GM23338 (cell line): ENCODE data around the gene AIG1. TPM values are rescaled to one million over a fixed set of nuclear protein-coding genes. Genes with fewer than 3 reads are reported as not detected.

Source experiments
- ATAC-seq: fragments of 200-7000 bp; cut with Tn5 transposase; 3 replicates; pipeline ENCODE4 v1.9.1; 2020
- DNase-seq: peaks from one replicate; pipeline ENCODE4 v3.0.0-alpha.2; 2015; ENCODE audit warnings: low spot score
- H2AFZ ChIP-seq: fragments of 200-600 bp; sonication (generic); 2 replicates; pipeline ENCODE4 v1.8.0; 2016; ENCODE audit warnings: antibody characterized with exemption, mild to moderate bottlenecking, moderate library complexity
- H3F3A ChIP-seq: fragments of 200-600 bp; sonication (generic); replicated peaks from 2 replicates; pipeline ENCODE4 v1.8.0; 2017; ENCODE audit warnings: antibody characterized with exemption, mixed run types, low read depth
- H3K27ac ChIP-seq: fragments of 200-600 bp; sonication (generic); 2 replicates; pipeline ENCODE4 v1.6.1; 2016; ENCODE audit warnings: low read depth
- H3K27me3 ChIP-seq: fragments of 200-600 bp; sonication (generic); 2 replicates; pipeline ENCODE4 v1.8.0; 2016; ENCODE audit warnings: mild to moderate bottlenecking, mixed run types, moderate library complexity; ENCODE audit not compliant: insufficient read depth
- H3K36me3 ChIP-seq: fragments of 200-600 bp; sonication (generic); 2 replicates; pipeline ENCODE4 v1.8.0; 2016; ENCODE audit warnings: mild to moderate bottlenecking; ENCODE audit not compliant: insufficient read depth
- H3K4me1 ChIP-seq: fragments of 200-600 bp; sonication (generic); 2 replicates; pipeline ENCODE4 v1.8.0; 2016; ENCODE audit warnings: mild to moderate bottlenecking, moderate library complexity; ENCODE audit not compliant: insufficient read depth
- H3K4me2 ChIP-seq: fragments of 200-600 bp; sonication (generic); 2 replicates; pipeline ENCODE4 v1.7.1; 2017; ENCODE audit warnings: mixed run types
- H3K4me3 ChIP-seq: fragments of 200-600 bp; sonication (generic); 2 replicates; pipeline ENCODE4 v1.6.1; 2016; ENCODE audit warnings: mixed run types
- H3K79me2 ChIP-seq: fragments of 200-600 bp; sonication (generic); replicated peaks from 2 replicates; pipeline ENCODE4 v1.8.0; 2017; ENCODE audit warnings: mild to moderate bottlenecking; ENCODE audit not compliant: insufficient read depth
- H3K9me2 ChIP-seq: fragments of 200-600 bp; sonication (generic); 2 replicates; pipeline ENCODE4 v1.8.0; 2017; ENCODE audit not compliant: insufficient read depth
- H4K20me1 ChIP-seq: fragments of 200-600 bp; sonication (generic); replicated peaks from 2 replicates; pipeline ENCODE4 v1.8.0; 2017; ENCODE audit warnings: mild to moderate bottlenecking; ENCODE audit not compliant: insufficient read depth
- H3K27ac Mint-ChIP-seq: 2 replicates; pipeline ENCODE4 v1.8.0; 2020; ENCODE audit warnings: inconsistent platforms, mild to moderate bottlenecking, moderate library complexity, mixed read lengths
- H3K27me3 Mint-ChIP-seq: 3 replicates; pipeline ENCODE4 v1.8.0; 2022; ENCODE audit warnings: low read depth, mild to moderate bottlenecking, moderate library complexity, mixed read lengths, inconsistent platforms; ENCODE audit not compliant: insufficient read depth, poor library complexity
- H3K36me3 Mint-ChIP-seq: 3 replicates; pipeline ENCODE4 v1.8.0; 2021; ENCODE audit warnings: low read depth, mild to moderate bottlenecking, inconsistent platforms, moderate library complexity, mixed read lengths
- H3K4me1 Mint-ChIP-seq: 3 replicates; pipeline ENCODE4 v1.8.0; 2020; ENCODE audit warnings: mild to moderate bottlenecking, inconsistent platforms, mixed read lengths
- H3K4me3 Mint-ChIP-seq: 3 replicates; pipeline ENCODE4 v1.8.0; 2021; ENCODE audit warnings: moderate library complexity, mild to moderate bottlenecking, inconsistent platforms, mixed read lengths
- H3K9me3 Mint-ChIP-seq: 3 replicates; pipeline ENCODE4 v1.8.0; 2020; ENCODE audit warnings: moderate library complexity, mild to moderate bottlenecking, inconsistent platforms, mixed read lengths
- CREB1 ChIP-seq: fragments of 250-450 bp; sonication (Bioruptor Pico); IDR thresholded peaks from 2 replicates; pipeline ENCODE4 v1.5.0; 2020; ENCODE audit warnings: low read depth, mild to moderate bottlenecking, moderate library complexity
- EZH2 ChIP-seq: fragments of 200-600 bp; sonication (generic); IDR thresholded peaks from one replicate; pipeline ENCODE4 v1.8.0; 2017; ENCODE audit warnings: antibody characterized with exemption, mild to moderate bottlenecking, low read depth; ENCODE audit not compliant: unreplicated experiment
- EZH2phosphoT487 ChIP-seq: fragments of 200-600 bp; sonication (generic); IDR thresholded peaks from one replicate; pipeline ENCODE4 v1.8.1; 2018; ENCODE audit warnings: antibody characterized with exemption; ENCODE audit not compliant: unreplicated experiment
- JUNB ChIP-seq: IDR thresholded peaks from one replicate; pipeline ENCODE4 v1.6.1; 2016; ENCODE audit warnings: antibody characterized with exemption; ENCODE audit not compliant: unreplicated experiment
- NANOG ChIP-seq: IDR thresholded peaks from 2 replicates; pipeline ENCODE4 v1.6.1; 2016; ENCODE audit warnings: antibody characterized with exemption, borderline replicate concordance
- POLR2AphosphoS5 ChIP-seq: IDR thresholded peaks from 2 replicates; pipeline ENCODE4 v1.6.1; 2016; ENCODE audit warnings: antibody characterized with exemption, low read depth
- STAT1 ChIP-seq: IDR thresholded peaks from one replicate; pipeline ENCODE4 v1.6.1; 2016; ENCODE audit warnings: antibody characterized with exemption; ENCODE audit not compliant: unreplicated experiment
- ZNF114 ChIP-seq: fragments of 250-450 bp; sonication (Bioruptor Pico); IDR thresholded peaks from 2 replicates; pipeline ENCODE4 v1.5.0; 2020; ENCODE audit warnings: mild to moderate bottlenecking, moderate library complexity
- ZNF331 ChIP-seq: fragments of 250-450 bp; sonication (Bioruptor Pico); IDR thresholded peaks from 2 replicates; pipeline ENCODE4 v1.5.0; 2020; ENCODE audit warnings: low read depth, mild to moderate bottlenecking, moderate library complexity
- polyA plus RNA-seq: library from polyadenylated mRNA; unstranded; fragments of >200 nt; fragmentation: Nextera tagmentation; extraction: Ambion mirVana; gene quantifications from 2 replicates; pipeline ENCODE4 v1.2.1, GENCODE V29; 2016
- total RNA-seq: library from RNA; depleted of rRNA; stranded (reverse); fragments of >200 nt; shearing (Covaris generic); gene quantifications from 2 replicates; pipeline ENCODE4 v1.2.3, GENCODE V29; 2014
- TF ChIP-seq, protein P1 (sequence below), 2 experiments: fragments of 200-600 bp in 1 of 2; sonication (generic) in 1 of 2; conservative IDR thresholded peaks; 2 replicates each; pipeline versions ENCODE4 v1.5.1 to v1.6.1; 2016 to 2017; ENCODE audit warnings: antibody characterized with exemption in 2 of 2, low read depth in 2 of 2, mild to moderate bottlenecking in 2 of 2, moderate library complexity in 1 of 2
- TF ChIP-seq, protein P2 (sequence below): IDR thresholded peaks from 2 replicates; pipeline ENCODE4 v1.6.1; 2016; ENCODE audit warnings: antibody characterized with exemption
- TF ChIP-seq, protein P3 (sequence below): IDR thresholded peaks from one replicate; pipeline ENCODE4 v1.6.1; 2018; ENCODE audit warnings: antibody characterized with exemption; ENCODE audit not compliant: unreplicated experiment

Gene AIG1
- total and polyA plus RNA-seq, 2 experiments from 2014 or later, result 65.2 to 88.4 TPM

DNA sequence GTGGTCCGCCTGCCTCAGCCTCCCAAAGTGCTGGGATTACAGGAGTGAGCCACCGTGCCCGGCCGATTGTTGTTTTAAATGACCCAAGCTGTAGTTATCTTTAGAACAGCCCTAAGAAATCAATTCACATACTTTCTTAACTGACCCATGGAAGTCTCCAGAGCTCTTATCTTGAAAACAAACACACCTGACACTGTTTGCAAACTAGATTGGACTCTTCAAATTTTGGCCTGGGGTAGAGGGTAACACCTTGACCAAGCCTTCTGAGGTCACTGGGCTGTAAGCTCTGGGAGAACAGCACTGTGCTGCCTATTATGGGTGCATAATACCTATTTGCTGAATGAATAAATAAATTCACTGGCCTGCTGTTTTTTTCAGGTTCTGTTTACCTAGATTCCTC lies 190.6 kb downstream of the AIG1 start (continued):
- TF ChIP-seq, protein P1, sequence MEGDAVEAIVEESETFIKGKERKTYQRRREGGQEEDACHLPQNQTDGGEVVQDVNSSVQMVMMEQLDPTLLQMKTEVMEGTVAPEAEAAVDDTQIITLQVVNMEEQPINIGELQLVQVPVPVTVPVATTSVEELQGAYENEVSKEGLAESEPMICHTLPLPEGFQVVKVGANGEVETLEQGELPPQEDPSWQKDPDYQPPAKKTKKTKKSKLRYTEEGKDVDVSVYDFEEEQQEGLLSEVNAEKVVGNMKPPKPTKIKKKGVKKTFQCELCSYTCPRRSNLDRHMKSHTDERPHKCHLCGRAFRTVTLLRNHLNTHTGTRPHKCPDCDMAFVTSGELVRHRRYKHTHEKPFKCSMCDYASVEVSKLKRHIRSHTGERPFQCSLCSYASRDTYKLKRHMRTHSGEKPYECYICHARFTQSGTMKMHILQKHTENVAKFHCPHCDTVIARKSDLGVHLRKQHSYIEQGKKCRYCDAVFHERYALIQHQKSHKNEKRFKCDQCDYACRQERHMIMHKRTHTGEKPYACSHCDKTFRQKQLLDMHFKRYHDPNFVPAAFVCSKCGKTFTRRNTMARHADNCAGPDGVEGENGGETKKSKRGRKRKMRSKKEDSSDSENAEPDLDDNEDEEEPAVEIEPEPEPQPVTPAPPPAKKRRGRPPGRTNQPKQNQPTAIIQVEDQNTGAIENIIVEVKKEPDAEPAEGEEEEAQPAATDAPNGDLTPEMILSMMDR (conservative IDR thresholded peaks at IDR 0.05; ENCODE audit: low read depth in 2 of 2), result no peak
- TF ChIP-seq STAT1 (no peak), ZNF331 (CRISPR knock-in tag) (no peak), JUNB (no peak), NANOG (no peak)
- TF ChIP-seq, protein P2, sequence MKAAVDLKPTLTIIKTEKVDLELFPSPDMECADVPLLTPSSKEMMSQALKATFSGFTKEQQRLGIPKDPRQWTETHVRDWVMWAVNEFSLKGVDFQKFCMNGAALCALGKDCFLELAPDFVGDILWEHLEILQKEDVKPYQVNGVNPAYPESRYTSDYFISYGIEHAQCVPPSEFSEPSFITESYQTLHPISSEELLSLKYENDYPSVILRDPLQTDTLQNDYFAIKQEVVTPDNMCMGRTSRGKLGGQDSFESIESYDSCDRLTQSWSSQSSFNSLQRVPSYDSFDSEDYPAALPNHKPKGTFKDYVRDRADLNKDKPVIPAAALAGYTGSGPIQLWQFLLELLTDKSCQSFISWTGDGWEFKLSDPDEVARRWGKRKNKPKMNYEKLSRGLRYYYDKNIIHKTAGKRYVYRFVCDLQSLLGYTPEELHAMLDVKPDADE, result no peak

DNA sequence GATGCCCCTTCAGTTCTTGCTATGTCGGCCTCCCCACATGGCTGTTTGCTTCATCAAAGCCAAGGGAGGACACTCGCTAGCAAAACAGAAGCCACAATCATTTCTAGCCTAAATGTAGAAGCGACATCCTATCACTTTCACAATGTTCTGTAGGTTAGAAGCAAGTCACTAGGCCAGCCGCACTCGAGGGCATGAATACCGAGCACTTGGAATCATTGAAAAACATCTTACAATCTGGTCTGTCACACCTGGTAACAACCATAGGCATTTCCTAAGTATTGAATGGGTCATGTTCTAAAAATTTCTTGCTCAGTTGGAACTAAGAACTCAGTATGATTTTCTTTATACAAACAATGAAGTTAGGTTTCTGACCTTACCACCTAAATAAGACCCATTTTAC lies 192.3 kb downstream of the AIG1 start:
- H3F3A ChIP-seq, result no peaks in the 10 kb centered on the region
- Mint-ChIP-seq H3K4me3 (no peak overlapping the region), H3K27me3 (no peaks in the 10 kb centered on the region), H3K27ac (no peak overlapping the region), H3K9me3 (no peaks in the 10 kb centered on the region; the same call in 2 of the 3 replicates), H3K36me3 (peaks cover 2% of the 10 kb centered on the region; the same call in 1 of the 3 replicates), H3K4me1 (peaks cover 6% of the 10 kb centered on the region; the same call in 2 of the 3 replicates)
- H3K36me3 ChIP-seq, result no peaks in the 10 kb centered on the region
- no peak overlapping the region for H2AFZ ChIP-seq
- DNase-seq, result no peak
- no peaks in the 10 kb centered on the region for H3K79me2 ChIP-seq
- no peak overlapping the region for H3K27ac ChIP-seq
- no peaks in the 10 kb centered on the region for H4K20me1 ChIP-seq
- 0 out of 2 replicates have a peak, but pooled peaks cover 6% of the 10 kb centered on the region for H3K9me2 ChIP-seq
- H3K4me2 ChIP-seq, result no peak overlapping the region
- ATAC-seq, result no peak
- H3K27me3 ChIP-seq, result no peaks in the 10 kb centered on the region
- H3K4me1 ChIP-seq, result peaks cover 7% of the 10 kb centered on the region; the same call in 1 of the 2 replicates
- no peak overlapping the region for H3K4me3 ChIP-seq
- TF ChIP-seq, protein P2, result no peak
- TF ChIP-seq NANOG (no peak), EZH2phosphoT487 (no peak), CREB1 (CRISPR knock-in tag) (no peak), STAT1 (no peak), ZNF114 (no peak), EZH2 (no peak), POLR2AphosphoS5 (no peak), ZNF331 (CRISPR knock-in tag) (no peak), JUNB (no peak)
- TF ChIP-seq, protein P1 (conservative IDR thresholded peaks at IDR 0.05; ENCODE audit: low read depth in 2 of 2), result no peak
- TF ChIP-seq, protein P3, sequence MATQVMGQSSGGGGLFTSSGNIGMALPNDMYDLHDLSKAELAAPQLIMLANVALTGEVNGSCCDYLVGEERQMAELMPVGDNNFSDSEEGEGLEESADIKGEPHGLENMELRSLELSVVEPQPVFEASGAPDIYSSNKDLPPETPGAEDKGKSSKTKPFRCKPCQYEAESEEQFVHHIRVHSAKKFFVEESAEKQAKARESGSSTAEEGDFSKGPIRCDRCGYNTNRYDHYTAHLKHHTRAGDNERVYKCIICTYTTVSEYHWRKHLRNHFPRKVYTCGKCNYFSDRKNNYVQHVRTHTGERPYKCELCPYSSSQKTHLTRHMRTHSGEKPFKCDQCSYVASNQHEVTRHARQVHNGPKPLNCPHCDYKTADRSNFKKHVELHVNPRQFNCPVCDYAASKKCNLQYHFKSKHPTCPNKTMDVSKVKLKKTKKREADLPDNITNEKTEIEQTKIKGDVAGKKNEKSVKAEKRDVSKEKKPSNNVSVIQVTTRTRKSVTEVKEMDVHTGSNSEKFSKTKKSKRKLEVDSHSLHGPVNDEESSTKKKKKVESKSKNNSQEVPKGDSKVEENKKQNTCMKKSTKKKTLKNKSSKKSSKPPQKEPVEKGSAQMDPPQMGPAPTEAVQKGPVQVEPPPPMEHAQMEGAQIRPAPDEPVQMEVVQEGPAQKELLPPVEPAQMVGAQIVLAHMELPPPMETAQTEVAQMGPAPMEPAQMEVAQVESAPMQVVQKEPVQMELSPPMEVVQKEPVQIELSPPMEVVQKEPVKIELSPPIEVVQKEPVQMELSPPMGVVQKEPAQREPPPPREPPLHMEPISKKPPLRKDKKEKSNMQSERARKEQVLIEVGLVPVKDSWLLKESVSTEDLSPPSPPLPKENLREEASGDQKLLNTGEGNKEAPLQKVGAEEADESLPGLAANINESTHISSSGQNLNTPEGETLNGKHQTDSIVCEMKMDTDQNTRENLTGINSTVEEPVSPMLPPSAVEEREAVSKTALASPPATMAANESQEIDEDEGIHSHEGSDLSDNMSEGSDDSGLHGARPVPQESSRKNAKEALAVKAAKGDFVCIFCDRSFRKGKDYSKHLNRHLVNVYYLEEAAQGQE, result no peak
